ENCODE measurements around the gene ACTN3.
A peak's percentile ranks its signal among the peaks of the same experiment; 100 is the strongest.
"Not testable (repeated sequence)": the region's sequence is repeated elsewhere in the genome, so short reads cannot be mapped to it uniquely, and the experiment has no call there.

Gene ACTN3

GRCh38 chr11:66566221-66566620 is 19.5 kb downstream of the ACTN3 start:
- DNase-seq = no peak

GRCh38 chr11:66567787-66568123 is 21.1 kb downstream of the ACTN3 start:
- DNase-seq = no peak

GRCh38 chr11:66568124-66568916 is 21.6 kb downstream of the ACTN3 start, which contains the start of gene CTSF:
TSS of gene CTSF (minus strand) at chr11:66568606. CDS start at chr11:66568486, 120 bp downstream.
- peak; percentile 47 to 64 (median 53) for DNase-seq

GRCh38 chr11:66569076-66569475 is 22.4 kb downstream of the ACTN3 start:
- DNase-seq = no peak

- no peak for DNase-seq
Observed at GRCh38 chr11:66570079-66570849, 23.6 kb downstream of the ACTN3 start.

GRCh38 chr11:66570850-66571180 is 24.1 kb downstream of the ACTN3 start:
- no peak for DNase-seq

GRCh38 chr11:66579017-66579606 is 32.4 kb downstream of the ACTN3 start:
- peak; percentile 56 to 70 (median 59) for DNase-seq

- no peak for DNase-seq
Observed at GRCh38 chr11:66580803-66581202, 34.1 kb downstream of the ACTN3 start.

GRCh38 chr11:66581261-66581660 is 34.6 kb downstream of the ACTN3 start:
- DNase-seq = no peak

GRCh38 chr11:66582565-66583147 is 36.0 kb downstream of the ACTN3 start:
- DNase-seq = not testable (repeated sequence)

- DNase-seq = not testable (repeated sequence)
Observed at GRCh38 chr11:66585447-66585846, 38.7 kb downstream of the ACTN3 start.

GRCh38 chr11:66586136-66586535 is 39.4 kb downstream of the ACTN3 start:
- no peak for DNase-seq

GRCh38 chr11:66589315-66589714 is 42.6 kb downstream of the ACTN3 start:
- not testable (repeated sequence) for DNase-seq

- DNase-seq = no peak
Observed at GRCh38 chr11:66589996-66590675, 43.4 kb downstream of the ACTN3 start.

GRCh38 chr11:66591175-66591574 is 44.5 kb downstream of the ACTN3 start:
- no peak for DNase-seq

- DNase-seq = peak; percentile 95 to 99 (median 98)
Observed at GRCh38 chr11:66592457-66593302, 46.0 kb downstream of the ACTN3 start, which contains the start of the genes CCDC87 and CCS. TSS of gene CCDC87 (minus strand) at chr11:66593063. CDS start at chr11:66593015, 48 bp downstream. TSS of gene CCS (plus strand) at chr11:66593185. CDS start at chr11:66593262, 77 bp downstream.

- no peak for DNase-seq
Observed at GRCh38 chr11:66593303-66593635, 46.6 kb downstream of the ACTN3 start.

GRCh38 chr11:66593650-66594049 is 46.9 kb downstream of the ACTN3 start:
- no peak for DNase-seq

GRCh38 chr11:66595245-66595904 is 48.7 kb downstream of the ACTN3 start:
- peak in 1 of 5 experiments; percentile 67 for DNase-seq

- no peak for DNase-seq
Observed at GRCh38 chr11:66598993-66599392, 52.3 kb downstream of the ACTN3 start.

- no peak for DNase-seq
Observed at GRCh38 chr11:66600219-66600618, 53.5 kb downstream of the ACTN3 start.

All from T-helper 2 cell (primary cell).